ENCODE data around the gene ENTPD2. TPM values are rescaled to one million over a fixed set of nuclear protein-coding genes. Genes with fewer than 3 reads are reported as not detected.

ENTPD2 gene
- polyA plus RNA-seq, 4 donors, result 2.8 to 6.0 (median 5.1) TPM

DNA sequence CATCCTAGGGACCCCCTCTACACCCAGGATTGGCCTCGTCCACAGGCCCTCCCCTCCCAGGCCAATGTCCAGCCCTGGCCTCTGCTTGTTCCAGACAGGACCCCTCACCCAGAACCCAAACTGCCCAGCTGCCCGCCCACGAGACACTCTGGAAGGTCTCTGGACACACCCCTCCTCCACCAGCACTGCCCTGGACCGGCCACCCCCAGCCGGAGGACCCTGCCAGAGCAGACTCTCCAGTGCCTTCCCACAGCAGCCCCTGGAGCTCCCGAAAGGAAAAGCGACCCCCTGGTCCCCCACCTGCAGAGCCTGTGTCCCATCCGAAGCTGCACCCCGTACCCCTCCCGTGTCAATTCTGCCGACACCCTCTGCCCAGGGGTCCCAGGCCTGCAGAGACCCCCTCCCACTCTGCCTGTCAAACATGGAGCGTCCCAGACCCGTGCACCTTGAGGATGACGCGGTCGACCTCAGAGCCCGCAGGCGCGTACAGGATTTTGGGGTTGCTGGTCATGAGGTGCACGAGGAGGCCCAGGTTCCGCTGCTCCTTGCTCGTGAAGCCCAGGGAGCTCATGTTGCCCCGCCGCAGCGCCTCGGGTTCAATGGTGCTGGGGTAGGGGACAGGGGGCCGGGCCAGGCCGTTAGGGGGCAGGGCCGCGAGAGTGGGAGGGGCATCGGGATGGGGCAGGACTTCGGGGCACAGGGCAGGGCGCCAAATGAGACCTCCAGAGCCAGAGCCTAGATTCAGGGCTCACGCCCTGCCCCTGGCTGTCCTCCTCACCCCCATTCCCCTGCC lies 33.8 kb downstream of the ENTPD2 start:
- no peak for DNase-seq (ENCODE audit: low read depth in 4 of 4, low spot score in 2 of 4)

DNA sequence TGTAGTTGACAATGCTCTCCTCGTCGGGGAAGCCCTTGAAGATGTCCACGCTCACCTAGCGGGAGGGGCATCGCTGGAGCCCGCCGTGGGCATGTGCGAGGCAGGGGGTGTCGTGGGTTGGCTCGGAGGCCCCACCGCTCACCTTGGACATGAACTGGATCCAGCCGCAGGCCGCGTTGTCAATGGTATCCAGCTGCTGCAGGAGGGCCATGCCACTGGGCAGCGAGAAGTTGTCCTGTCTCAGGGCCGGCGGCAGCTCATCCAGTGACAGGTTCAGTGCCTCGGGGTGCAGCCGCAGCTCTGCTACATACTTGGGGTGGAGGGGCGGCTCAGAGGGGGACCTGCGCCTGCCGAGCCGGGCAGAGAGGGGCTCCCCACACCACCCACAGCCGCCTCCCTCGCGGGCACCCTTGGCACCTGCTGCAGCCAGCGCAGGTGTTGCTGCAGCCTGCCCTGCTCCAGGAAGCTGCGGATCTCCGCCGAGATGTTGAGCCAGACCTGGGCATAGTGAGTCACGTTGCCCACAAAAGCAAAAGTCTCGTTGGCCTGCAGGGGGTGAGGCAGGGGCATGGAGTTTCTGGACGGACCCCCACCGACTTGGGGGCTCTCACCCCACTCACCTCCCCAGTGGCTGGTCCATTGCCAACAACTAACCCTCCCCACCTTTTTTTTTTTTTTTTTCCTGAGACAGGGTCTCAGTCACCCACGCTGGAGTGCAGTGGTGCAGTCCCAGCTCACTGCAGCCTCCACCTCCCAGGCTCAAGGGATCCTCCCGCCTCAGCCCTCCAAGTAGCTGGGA lies 34.9 kb downstream of the ENTPD2 start:
- no peak for DNase-seq (ENCODE audit: low read depth in 4 of 4, low spot score in 2 of 4)

DNA sequence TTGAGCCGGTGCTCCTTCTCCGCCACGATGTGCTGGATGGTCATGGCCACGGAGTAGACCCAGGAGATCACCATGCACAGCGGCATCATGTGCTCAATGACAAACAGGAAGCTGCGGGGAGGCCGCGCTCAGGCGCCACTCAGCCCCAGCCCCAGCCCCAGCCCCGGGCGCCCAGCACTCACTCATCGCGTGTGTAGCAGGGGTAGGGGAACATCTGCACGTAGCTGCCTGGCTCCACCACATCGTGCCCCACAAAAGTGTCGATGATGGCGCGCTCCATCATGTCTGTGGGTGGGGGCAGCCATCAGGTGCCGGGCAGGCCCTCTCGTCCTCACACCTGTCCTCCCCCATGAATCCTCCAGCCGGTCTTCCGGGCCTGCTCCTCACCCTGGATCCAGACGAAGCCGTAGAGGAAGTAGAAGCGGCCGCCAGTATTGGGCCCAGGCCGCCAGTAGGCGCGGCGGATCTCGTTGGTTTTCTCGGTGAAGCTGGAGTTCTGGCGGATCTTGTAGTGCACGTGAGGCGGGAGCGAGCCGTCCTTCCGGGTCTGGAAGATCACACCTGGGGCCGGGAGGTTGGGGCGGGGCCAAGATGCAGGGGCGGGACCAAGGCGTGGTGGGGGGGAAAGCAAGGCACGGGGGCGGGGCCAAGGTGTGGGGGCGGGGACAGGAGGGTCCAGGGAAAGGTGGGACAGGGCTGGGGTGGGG lies 35.9 kb downstream of the ENTPD2 start:
- DNase-seq (ENCODE audit: low read depth in 4 of 4, low spot score in 2 of 4), result no peak

DNA sequence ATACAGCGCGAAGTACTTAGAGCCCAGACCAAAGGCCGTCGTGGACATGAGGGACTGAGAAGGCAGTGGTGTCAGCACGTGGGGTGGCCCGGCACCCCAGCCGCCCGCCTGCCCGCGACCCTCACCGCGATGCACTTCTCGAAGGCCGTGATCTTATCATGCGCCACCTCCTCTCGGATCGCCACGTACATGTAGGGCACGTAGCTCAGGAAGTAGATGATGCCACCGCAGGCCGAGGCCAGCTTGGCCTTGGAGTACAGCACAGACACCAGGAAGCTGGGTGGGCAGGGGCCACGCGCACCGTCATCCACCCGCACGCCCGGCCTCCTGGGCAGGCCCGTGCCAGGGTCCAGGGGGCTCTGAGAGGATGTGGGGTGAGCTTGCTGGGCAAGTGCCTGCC lies 36.8 kb downstream of the ENTPD2 start:
- DNase-seq (ENCODE audit: low read depth in 4 of 4, low spot score in 2 of 4), result no peak

- no peak for DNase-seq (ENCODE audit: low read depth in 4 of 4, low spot score in 2 of 4)
Measured at GRCh38 chr9:137016436-137016835, 37.4 kb downstream of the ENTPD2 start.

GRCh38 chr9:137015976-137016375 lies 37.9 kb downstream of the ENTPD2 start:
- no peak for DNase-seq (ENCODE audit: low read depth in 4 of 4, low spot score in 2 of 4)

- no peak for DNase-seq (ENCODE audit: low read depth in 4 of 4, low spot score in 2 of 4)
Measured at GRCh38 chr9:137015540-137015930, 38.3 kb downstream of the ENTPD2 start.

DNA sequence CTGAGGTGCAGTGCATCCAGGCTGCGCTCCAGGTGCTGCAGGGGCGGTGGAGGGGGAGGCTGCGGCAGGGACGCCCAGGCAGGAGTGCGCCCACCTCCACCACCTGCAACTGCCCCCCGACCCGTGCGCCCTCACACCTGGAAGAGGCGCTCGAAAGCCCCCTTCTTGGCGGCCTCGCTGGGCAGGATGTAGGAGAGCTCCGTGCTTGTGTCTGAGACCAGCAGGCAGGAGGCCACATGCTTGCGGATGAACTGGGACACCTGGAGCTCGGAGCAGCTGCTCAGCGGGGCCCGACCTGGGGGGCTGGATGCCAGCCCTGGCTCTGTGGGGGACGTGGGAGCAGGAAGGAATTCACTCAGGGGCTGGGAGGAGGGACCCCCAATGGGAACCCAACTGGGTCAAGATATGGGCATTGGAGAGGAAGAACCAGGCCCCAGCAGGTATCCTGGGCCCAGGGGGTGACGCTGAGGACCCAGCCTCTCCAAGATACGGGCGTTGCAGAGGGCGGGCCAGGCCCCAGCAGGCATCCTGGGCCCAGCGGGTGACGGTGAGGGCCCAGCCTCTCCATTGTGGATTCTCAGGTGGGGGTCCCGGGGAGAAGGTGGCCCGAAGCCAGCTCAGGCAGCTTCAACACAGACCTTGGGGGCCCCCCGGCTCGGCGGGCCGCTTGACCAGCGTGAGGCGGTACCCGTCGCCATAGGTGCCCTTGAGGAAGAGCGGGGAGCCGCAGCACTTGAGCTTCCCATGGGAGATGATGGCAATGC lies 38.9 kb downstream of the ENTPD2 start:
- DNase-seq (ENCODE audit: low read depth in 4 of 4, low spot score in 2 of 4), result no peak

DNA sequence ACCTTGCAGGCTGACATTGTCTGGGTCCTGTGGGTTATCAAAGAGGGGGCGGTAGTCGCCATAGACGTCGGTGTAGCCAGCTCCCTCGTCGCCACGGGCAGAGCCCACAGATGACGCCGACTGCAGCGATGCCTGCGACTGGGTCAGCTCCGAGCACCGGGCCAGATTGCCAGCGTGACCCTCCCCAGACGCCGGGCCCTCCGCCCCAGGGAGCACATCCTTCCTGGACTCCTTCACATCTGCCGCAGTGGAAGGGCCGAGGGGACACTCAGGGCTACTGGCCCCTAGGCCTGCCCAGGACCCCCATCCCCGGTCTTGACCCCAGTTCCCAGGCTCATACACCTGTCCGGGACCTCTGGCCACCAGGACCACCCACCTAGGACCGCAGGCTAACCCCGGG lies 39.7 kb downstream of the ENTPD2 start:
- no peak for DNase-seq (ENCODE audit: low read depth in 4 of 4, low spot score in 2 of 4)

GRCh38 chr9:137013571-137013940 lies 40.3 kb downstream of the ENTPD2 start:
- DNase-seq (ENCODE audit: low read depth in 4 of 4, low spot score in 2 of 4), result no peak

DNA sequence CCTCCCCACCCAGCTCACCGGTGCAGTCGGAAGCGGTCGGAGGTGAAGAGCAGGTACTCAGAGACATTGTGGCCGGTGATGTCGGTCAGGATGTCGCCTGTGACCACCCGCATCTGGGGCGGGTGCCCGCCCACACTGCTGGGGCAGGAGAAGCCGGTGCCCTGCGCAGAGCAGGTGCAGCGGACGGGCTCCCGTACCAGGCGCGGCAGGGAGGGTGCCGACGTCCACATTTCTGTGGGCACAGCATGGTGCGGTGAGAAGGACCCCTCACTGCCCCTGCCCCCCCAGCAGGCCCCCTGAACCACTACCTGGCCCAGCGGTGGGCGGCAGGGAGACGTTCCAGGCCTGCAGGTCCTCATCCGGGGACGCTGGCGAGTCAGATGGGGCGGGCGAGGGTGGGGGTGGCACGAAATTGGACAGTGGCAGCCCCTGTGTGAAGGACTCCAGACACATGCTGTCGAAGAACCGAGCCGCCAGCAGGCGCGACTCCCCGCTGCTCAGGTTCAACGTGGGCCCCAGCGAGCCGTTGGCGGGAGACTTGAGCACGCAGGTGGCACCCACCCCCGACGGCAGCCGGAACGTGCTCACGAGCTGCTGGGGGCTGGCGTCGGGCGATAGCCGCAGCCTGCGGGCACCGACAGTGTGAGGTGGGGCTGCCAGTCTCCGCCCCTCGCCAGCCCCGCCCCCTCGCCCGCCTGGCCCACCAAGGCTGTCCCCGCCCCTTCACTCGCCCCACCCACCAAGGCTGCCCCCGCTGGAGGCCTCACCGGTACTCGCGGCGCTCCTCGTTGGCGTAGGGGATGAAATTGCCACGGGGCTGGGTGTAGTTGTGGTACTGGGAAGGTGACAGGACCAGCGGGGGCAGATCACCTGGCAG lies 40.9 kb downstream of the ENTPD2 start:
- DNase-seq (ENCODE audit: low read depth in 4 of 4, low spot score in 2 of 4), result no peak

- DNase-seq (ENCODE audit: low read depth in 4 of 4, low spot score in 2 of 4), result no peak
Measured at GRCh38 chr9:137011907-137012675, 41.8 kb downstream of the ENTPD2 start.

- no peak for DNase-seq (ENCODE audit: low read depth in 4 of 4, low spot score in 2 of 4)
Measured at GRCh38 chr9:137011156-137011555, 42.7 kb downstream of the ENTPD2 start.

DNA sequence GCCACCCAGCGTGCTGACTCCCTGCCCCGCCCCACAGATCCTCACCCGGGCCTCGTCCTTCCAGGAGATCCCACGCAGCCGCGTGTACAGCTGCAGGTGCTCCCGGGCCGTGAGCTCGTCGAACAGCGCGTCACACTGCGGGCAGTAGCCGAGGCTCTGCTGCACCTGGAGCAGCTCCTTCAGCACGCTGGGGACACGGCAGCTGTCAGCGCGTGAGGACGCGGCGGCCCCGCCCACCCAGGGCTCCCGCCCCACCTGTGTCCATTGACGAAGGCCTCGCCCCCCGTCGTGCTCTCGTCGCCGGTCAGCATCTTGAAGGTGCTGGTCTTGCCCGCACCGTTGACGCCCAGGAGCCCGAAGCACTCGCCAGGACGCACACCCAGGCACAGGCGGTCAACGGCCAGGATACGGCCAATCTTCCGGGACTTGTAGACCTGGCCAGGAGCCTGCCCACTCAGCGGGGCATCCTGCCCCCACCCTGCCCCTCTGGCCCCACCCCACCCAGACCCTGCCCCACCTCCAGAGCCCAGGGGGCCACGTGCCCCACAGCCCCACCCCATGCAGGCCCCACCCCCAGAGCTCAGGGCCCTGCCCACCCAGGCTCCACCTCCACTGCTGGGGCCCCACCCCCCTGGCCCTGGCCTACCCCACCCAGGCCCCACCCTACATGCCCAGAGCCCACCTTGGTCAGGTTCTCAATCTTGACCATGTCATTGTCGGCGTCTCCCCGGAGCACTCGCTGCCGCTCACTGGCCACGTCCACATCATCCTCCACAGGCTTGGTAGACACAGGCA lies 43.7 kb downstream of the ENTPD2 start:
- no peak for DNase-seq (ENCODE audit: low read depth in 4 of 4, low spot score in 2 of 4)

- no peak for DNase-seq (ENCODE audit: low read depth in 4 of 4, low spot score in 2 of 4)
Measured at GRCh38 chr9:137009217-137009616, 44.6 kb downstream of the ENTPD2 start.

GRCh38 chr9:137008312-137008711 lies 45.5 kb downstream of the ENTPD2 start:
- no peak for DNase-seq (ENCODE audit: low read depth in 4 of 4, low spot score in 2 of 4)

GRCh38 chr9:137007816-137008270 lies 46.0 kb downstream of the ENTPD2 start:
- no peak for DNase-seq (ENCODE audit: low read depth in 4 of 4, low spot score in 2 of 4)

All from left renal cortex interstitium (tissue), 4 donors.